Endothelial cell of umbilical vein (primary cell): Measurements from ENCODE around the gene SLC39A11. TPM values are rescaled to one million over a fixed set of nuclear protein-coding genes. Genes with fewer than 3 reads are reported as not detected.

Experiments
- BruUV-seq: library from RNA; stranded (reverse); fragments of 400-500 nt; replicated peaks from 2 replicates; lab custom pipeline; 2021; lab: Mats Ljungman, UMichigan
- CTCF ChIA-PET: fragments of 300-600, 350-600 bp; sonication (Branson Sonifier 250); formaldehyde crosslinking; loops from one replicate; lab custom pipeline; 2021; ENCODE audit warnings: antibody characterized with exemption, inconsistent platforms; lab: Charles Lee
- POLR2A ChIA-PET: fragments of 300-600, 350-600 bp; sonication (Branson Sonifier 250); formaldehyde crosslinking; loops from one replicate; lab custom pipeline; 2021; ENCODE audit warnings: antibody characterized with exemption, inconsistent platforms; lab: Charles Lee
- DNase-seq: peaks from one replicate; pipeline ENCODE4 v3.0.0-alpha.2; 2011; ENCODE audit warnings: low read depth, low spot score
- FAIRE-seq: peaks from 2 replicates; lab custom pipeline; 2011; peaks lifted over from hg19 to GRCh38; lab: Jason Lieb, UNC
- H2AFZ ChIP-seq: 2 replicates; pipeline ENCODE4 v1.6.0; 2012; ENCODE audit warnings: low read depth, low read length, control low read depth, inconsistent platforms
- H3K27ac ChIP-seq: 2 replicates; pipeline ENCODE4 v1.5.1; 2011; ENCODE audit warnings: low read depth, mild to moderate bottlenecking, control low read depth, low read length, moderate library complexity; ENCODE audit not compliant: insufficient read depth
- H3K27me3 ChIP-seq, 2 experiments: 2 replicates each; pipeline versions ENCODE4 v1.6.0 to v1.6.1; 2011; ENCODE audit warnings: low read length in 2 of 2, mixed read lengths in 1 of 2; ENCODE audit not compliant: control insufficient read depth in 2 of 2, insufficient read depth in 2 of 2
- H3K36me3 ChIP-seq, 2 experiments: 2 replicates in 1 of 2; 3 replicates in 1 of 2; pipeline ENCODE4 v1.5.1; 2011; ENCODE audit warnings: low read length in 2 of 2, mild to moderate bottlenecking in 1 of 2, moderate library complexity in 1 of 2; ENCODE audit not compliant: control insufficient read depth in 2 of 2, insufficient read depth in 2 of 2; ENCODE audit errors: extremely low read depth in 1 of 2
- H3K4me1 ChIP-seq: 3 replicates; pipeline ENCODE4 v1.5.1; 2011; ENCODE audit warnings: mild to moderate bottlenecking, low read length; ENCODE audit not compliant: control insufficient read depth, insufficient read depth; ENCODE audit errors: extremely low read depth
- H3K4me2 ChIP-seq: 2 replicates; pipeline ENCODE4 v1.6.1; 2011; ENCODE audit warnings: low read length, control low read depth, mixed read lengths; ENCODE audit not compliant: insufficient read depth
- H3K4me3 ChIP-seq, 3 experiments: fragments of 200-600 bp in 1 of 3; sonication (generic), shearing (Covaris generic) in 1 of 3; replicated peaks in 1 of 3; 2 replicates each; pipeline ENCODE4 v1.5.1; 2011 to 2016; ENCODE audit warnings: control low read depth in 3 of 3, low read length in 3 of 3, mild to moderate bottlenecking in 2 of 3, inconsistent platforms in 1 of 3, low read depth in 1 of 3, moderate library complexity in 1 of 3; ENCODE audit not compliant: insufficient read depth in 1 of 3
- H3K79me2 ChIP-seq: 2 replicates; pipeline ENCODE4 v1.6.0; 2012; ENCODE audit warnings: low read length, inconsistent platforms; ENCODE audit not compliant: control insufficient read depth, insufficient read depth
- H3K9ac ChIP-seq: replicated peaks from 2 replicates; pipeline ENCODE3; 2011; ENCODE audit warnings: low read length, control low read depth; ENCODE audit not compliant: insufficient read depth; ENCODE audit errors: extremely low read depth
- H3K9me1 ChIP-seq: replicated peaks from 3 replicates; pipeline ENCODE4 v1.6.0; 2011; ENCODE audit warnings: mild to moderate bottlenecking, low read length; ENCODE audit not compliant: control insufficient read depth, insufficient read depth; ENCODE audit errors: extremely low read depth
- H3K9me3 ChIP-seq: replicated peaks from 2 replicates; pipeline ENCODE4 v1.5.1; 2012; ENCODE audit warnings: low read length, inconsistent platforms; ENCODE audit not compliant: control insufficient read depth, insufficient read depth
- H4K20me1 ChIP-seq: replicated peaks from 2 replicates; pipeline ENCODE3; 2011; ENCODE audit warnings: mild to moderate bottlenecking, low read length; ENCODE audit not compliant: control insufficient read depth, insufficient read depth; ENCODE audit errors: extremely low read depth
- CTCF ChIP-seq, 2 donors: IDR thresholded peaks; 1 replicate in 1 of 2; 2 replicates in 1 of 2; pipeline ENCODE4 v1.5.1; 2011; ENCODE audit warnings: low read length in 2 of 2, mild to moderate bottlenecking in 2 of 2, moderate library complexity in 2 of 2, control low read depth in 1 of 2, inconsistent platforms in 1 of 2, low read depth in 1 of 2; ENCODE audit not compliant: insufficient read depth in 1 of 2; ENCODE audit errors: extremely low read depth in 1 of 2
- EZH2 ChIP-seq: IDR thresholded peaks from 2 replicates; pipeline ENCODE4 v1.6.1; 2012; ENCODE audit warnings: borderline replicate concordance, low read depth, mild to moderate bottlenecking, moderate library complexity, low read length, inconsistent platforms; ENCODE audit not compliant: severe bottlenecking
- FOS ChIP-seq: IDR thresholded peaks from 2 replicates; pipeline ENCODE4 v1.6.1; 2011; ENCODE audit warnings: mild to moderate bottlenecking, low read length, moderate library complexity, borderline replicate concordance; ENCODE audit not compliant: insufficient read depth
- GATA2 ChIP-seq: IDR thresholded peaks from 2 replicates; pipeline ENCODE4 v1.7.0; 2011; ENCODE audit warnings: low read depth, mild to moderate bottlenecking, moderate library complexity, mixed read lengths, low read length; ENCODE audit not compliant: insufficient read length, insufficient read depth
- JUN ChIP-seq: IDR thresholded peaks from 2 replicates; pipeline ENCODE4 v1.6.1; 2011; ENCODE audit warnings: borderline replicate concordance, low read depth; ENCODE audit not compliant: insufficient read length, insufficient read depth
- MAX ChIP-seq: IDR thresholded peaks from 2 replicates; pipeline ENCODE4 v1.6.1; 2011; ENCODE audit not compliant: insufficient read depth, insufficient read length
- MYC ChIP-seq: IDR thresholded peaks from one replicate; pipeline ENCODE4 v1.6.1; 2011; ENCODE audit warnings: mild to moderate bottlenecking, low read depth, low read length
- POLR2A ChIP-seq: IDR thresholded peaks from 2 replicates; pipeline ENCODE4 v1.6.1; 2012; ENCODE audit warnings: low read depth, mild to moderate bottlenecking, control low read depth, low read length
- POLR2AphosphoS5 ChIP-seq: IDR thresholded peaks from 2 replicates; pipeline ENCODE4 v1.6.1; 2012; ENCODE audit warnings: low read depth, mild to moderate bottlenecking, control low read depth, low read length, moderate library complexity; ENCODE audit not compliant: insufficient read depth
- dilution Hi-C: fragments of 300-500 bp; cut with MboI; formaldehyde crosslinking; loops from one replicate; pipeline ENCODE4 v1.15.0; 2019; ENCODE audit warnings: low sequenced_read_pairs; ENCODE audit not compliant: extremely low pct_ligation_motif_present
- intact Hi-C: fragments of 100-400 bp; cut with micrococcal nuclease; formaldehyde crosslinking; loops from one replicate; pipeline ENCODE4 v1.10.0; 2022
- polyA plus RNA-seq, 4 experiments: library from polyadenylated mRNA; depleted of rRNA in 3 of 4; stranded (reverse) in 3 of 4; unstranded in 1 of 4; fragments of >200 nt; gene quantifications; 2 replicates each; pipeline versions ENCODE4 v1.2.1 to v1.2.3, GENCODE V29; 2011 to 2012; ENCODE audit warnings: missing spikeins in 1 of 4
- total RNA-seq: library from RNA; stranded (reverse); gene quantifications from 2 replicates; pipeline ENCODE4 v1.2.3, GENCODE V29; 2021

Gene SLC39A11
- total and polyA plus RNA-seq, 2 donors (not counting 3 experiments of a cell fraction or from before 2014, with no cell fraction given) = 8.1 to 11.9 TPM

GRCh38 chr17:73039282-73039681 is 53.2 kb downstream of the SLC39A11 start:
- H3K9me1 ChIP-seq = no peaks in the 10 kb centered on the region
- no peak overlapping the region for H3K9ac ChIP-seq
- dilution Hi-C loops = no loop called here
- no peaks in the 10 kb centered on the region for H3K27me3 ChIP-seq
- no peak overlapping the region for H3K4me3 ChIP-seq
- BruUV-seq = no TSS peak
- no peak overlapping the region for H3K4me2 ChIP-seq
- H3K27ac ChIP-seq = no peak overlapping the region
- TF ChIP-seq POLR2A (no peak), CTCF (IDR thresholded peaks at IDR 0.05; ENCODE audit: extremely low read depth in 1 of 2, insufficient read depth in 1 of 2, low read depth in 1 of 2, low read length in 2 of 2) (no peak), MAX (no peak), FOS (no peak), MYC (no peak), POLR2AphosphoS5 (no peak), EZH2 (no peak), JUN (no peak), GATA2 (no peak)
- H4K20me1 ChIP-seq = no peaks in the 10 kb centered on the region
- H3K4me1 ChIP-seq = no peaks in the 10 kb centered on the region
- intact Hi-C loops = no loop called here
- FAIRE-seq = no peak
- H3K79me2 ChIP-seq = no peaks in the 10 kb centered on the region
- no peak overlapping the region for H2AFZ ChIP-seq
- ChIA-PET CTCF (no interaction called here), POLR2A (no interaction called here)
- DNase-seq = no peak
- H3K9me3 ChIP-seq = no peaks in the 10 kb centered on the region
- no peaks in the 10 kb centered on the region for H3K36me3 ChIP-seq
